H9 (cell line): Measurements from ENCODE around the gene UBE3B. TPM values are rescaled to one million over a fixed set of nuclear protein-coding genes. Genes with fewer than 3 reads are reported as not detected.

Experiments
- DNase-seq: peaks from one replicate; pipeline ENCODE4 v3.0.0-alpha.2; 2017
- H2AFZ ChIP-seq: one replicate; pipeline ENCODE4 v1.6.1; 2013; ENCODE audit warnings: mild to moderate bottlenecking, low read length, control low read depth, moderate library complexity
- H2AK5ac ChIP-seq: 2 replicates; pipeline ENCODE4 v1.6.1; 2013; ENCODE audit warnings: low read length, control low read depth, mixed read lengths; ENCODE audit not compliant: insufficient read length
- H2BK120ac ChIP-seq: one replicate; pipeline ENCODE4 v1.6.1; 2013; ENCODE audit warnings: low read depth, mild to moderate bottlenecking, low read length, control low read depth, inconsistent platforms; ENCODE audit not compliant: poor library complexity, severe bottlenecking
- H2BK12ac ChIP-seq: 2 replicates; pipeline ENCODE4 v1.6.1; 2013; ENCODE audit warnings: low read length, control low read depth, mixed read lengths, low read depth; ENCODE audit not compliant: insufficient read length
- H2BK15ac ChIP-seq: 2 replicates; pipeline ENCODE4 v1.6.1; 2013; ENCODE audit warnings: low read depth, low read length, control low read depth
- H2BK20ac ChIP-seq: one replicate; pipeline ENCODE4 v1.6.1; 2013; ENCODE audit warnings: low read depth, mild to moderate bottlenecking, low read length, control low read depth, inconsistent platforms; ENCODE audit not compliant: poor library complexity, severe bottlenecking
- H2BK5ac ChIP-seq: 2 replicates; pipeline ENCODE4 v1.6.1; 2013; ENCODE audit warnings: low read length, control low read depth, mixed read lengths; ENCODE audit not compliant: insufficient read length
- H3K14ac ChIP-seq: 2 replicates; pipeline ENCODE4 v1.6.1; 2013; ENCODE audit warnings: low read length, control low read depth; ENCODE audit not compliant: insufficient read depth
- H3K18ac ChIP-seq: 2 replicates; pipeline ENCODE4 v1.6.1; 2013; ENCODE audit warnings: low read depth, mild to moderate bottlenecking, mixed read lengths, low read length, control low read depth; ENCODE audit not compliant: insufficient read length
- H3K23ac ChIP-seq: 2 replicates; pipeline ENCODE4 v1.6.1; 2013; ENCODE audit warnings: low read length, control low read depth, mixed read lengths, low read depth; ENCODE audit not compliant: insufficient read length
- H3K23me2 ChIP-seq: 2 replicates; pipeline ENCODE4 v1.6.1; 2013; ENCODE audit warnings: low read depth, mild to moderate bottlenecking, mixed read lengths, low read length, control low read depth; ENCODE audit not compliant: insufficient read length, poor library complexity, severe bottlenecking
- H3K27ac ChIP-seq: 2 replicates; pipeline ENCODE4 v1.5.1; 2013; ENCODE audit warnings: low read length, control low read depth, mixed read lengths, low read depth; ENCODE audit not compliant: insufficient read length
- H3K27me3 ChIP-seq: 2 replicates; pipeline ENCODE4 v1.6.1; 2013; ENCODE audit warnings: low read length, control low read depth, inconsistent platforms; ENCODE audit not compliant: insufficient read depth
- H3K4ac ChIP-seq: 2 replicates; pipeline ENCODE4 v1.6.1; 2013; ENCODE audit warnings: low read depth, mild to moderate bottlenecking, control low read depth, inconsistent platforms, low read length, moderate library complexity
- H3K4me1 ChIP-seq: 2 replicates; pipeline ENCODE4 v1.6.1; 2013; ENCODE audit warnings: low read length, control low read depth, inconsistent platforms; ENCODE audit not compliant: insufficient read depth
- H3K4me2 ChIP-seq: 2 replicates; pipeline ENCODE4 v1.6.1; 2013; ENCODE audit warnings: low read length, control low read depth, mixed read lengths; ENCODE audit not compliant: insufficient read length, insufficient read depth
- H3K56ac ChIP-seq: 2 replicates; pipeline ENCODE4 v1.6.1; 2013; ENCODE audit warnings: low read depth, mild to moderate bottlenecking, mixed read lengths, low read length, control low read depth; ENCODE audit not compliant: insufficient read length
- H3K79me1 ChIP-seq: 2 replicates; pipeline ENCODE4 v1.6.1; 2013; ENCODE audit warnings: low read depth, mild to moderate bottlenecking, moderate library complexity, low read length, control low read depth, inconsistent platforms; ENCODE audit not compliant: insufficient read depth, poor library complexity, severe bottlenecking
- H3K79me2 ChIP-seq: 2 replicates; pipeline ENCODE4 v1.6.1; 2013; ENCODE audit warnings: low read length, control low read depth, inconsistent platforms; ENCODE audit not compliant: insufficient read depth
- H3K9ac ChIP-seq: 2 replicates; pipeline ENCODE4 v1.6.1; 2013; ENCODE audit warnings: low read length, control low read depth, mixed read lengths; ENCODE audit not compliant: insufficient read length; ENCODE audit errors: extremely low read depth
- H3K9me3 ChIP-seq: one replicate; pipeline ENCODE4 v1.6.1; 2013; ENCODE audit warnings: low read depth, low read length, inconsistent platforms; ENCODE audit not compliant: control insufficient read depth
- H3T11ph ChIP-seq: one replicate; pipeline ENCODE4 v1.6.1; 2013; ENCODE audit warnings: mild to moderate bottlenecking, low read length, control low read depth, inconsistent platforms
- H4K20me1 ChIP-seq: one replicate; pipeline ENCODE4 v1.6.1; 2013; ENCODE audit not compliant: control insufficient read depth, insufficient read length, insufficient read depth
- H4K5ac ChIP-seq: 2 replicates; pipeline ENCODE4 v1.6.1; 2013; ENCODE audit warnings: low read depth, mild to moderate bottlenecking, mixed read lengths, low read length, control low read depth; ENCODE audit not compliant: insufficient read length
- H4K8ac ChIP-seq: replicated peaks from 2 replicates; pipeline ENCODE4 v1.6.1; 2013; ENCODE audit warnings: low read length, control low read depth, mixed read lengths, low read depth; ENCODE audit not compliant: insufficient read length
- H4K91ac ChIP-seq: 2 replicates; pipeline ENCODE4 v1.6.1; 2013; ENCODE audit warnings: low read depth, mild to moderate bottlenecking, moderate library complexity, mixed read lengths, low read length, control low read depth; ENCODE audit not compliant: insufficient read length
- H3K27ac Mint-ChIP-seq, 3 experiments: 2 replicates in 2 of 3; 3 replicates in 1 of 3; pipeline ENCODE4 v1.8.0; 2020 to 2021; ENCODE audit warnings: mixed read lengths in 3 of 3, mild to moderate bottlenecking in 1 of 3, moderate library complexity in 1 of 3
- H3K27me3 Mint-ChIP-seq: 2 replicates; pipeline ENCODE4 v1.8.0; 2021; ENCODE audit warnings: low read depth, mild to moderate bottlenecking, moderate library complexity, mixed read lengths
- H3K36me3 Mint-ChIP-seq, 3 experiments: 2 replicates in 2 of 3; 3 replicates in 1 of 3; pipeline ENCODE4 v1.8.0; 2020 to 2021; ENCODE audit warnings: low read depth in 3 of 3, mixed read lengths in 3 of 3; ENCODE audit not compliant: insufficient read depth in 1 of 3
- H3K4me1 Mint-ChIP-seq, 2 experiments: 2 replicates each; pipeline ENCODE4 v1.8.0; 2020; ENCODE audit warnings: mixed read lengths in 2 of 2
- H3K4me3 Mint-ChIP-seq, 2 experiments: 2 replicates in 1 of 2; 3 replicates in 1 of 2; pipeline ENCODE4 v1.8.0; 2020 to 2021; ENCODE audit warnings: mild to moderate bottlenecking in 2 of 2, mixed read lengths in 2 of 2, moderate library complexity in 1 of 2
- H3K9me3 Mint-ChIP-seq, 2 experiments: 2 replicates in 1 of 2; 3 replicates in 1 of 2; pipeline ENCODE4 v1.8.0; 2020; ENCODE audit warnings: mild to moderate bottlenecking in 2 of 2, mixed read lengths in 2 of 2, moderate library complexity in 1 of 2
- CTCF ChIP-seq: fragments of 200-600 bp; sonication (generic); conservative IDR thresholded peaks from 3 replicates; pipeline ENCODE4 v1.8.0; 2021; ENCODE audit warnings: antibody characterized with exemption, mild to moderate bottlenecking
- WGBS: extraction: QIAGEN DNeasy Blood & Tissue Kit; methylation state at CpG from one replicate; pipeline ENCODE4 v1.1.7; 2013; ENCODE audit warnings: missing lambda C conversion rate, low lambda C conversion rate, mixed read lengths; ENCODE audit not compliant: insufficient read length; ENCODE audit errors: extremely low coverage; 5-methylcytosine and 5-hydroxymethylcytosine counted together
- total RNA-seq: library from RNA; stranded (reverse); gene quantifications from 2 replicates; pipeline ENCODE4 v1.2.1, GENCODE V29; 2021

UBE3B gene
- total RNA-seq, 1 experiment from 2014 or later: 24.2 TPM

GRCh38 chr12:109532721-109533486 lies 55.5 kb downstream of the UBE3B start:
- Histone ChIP-seq H2BK20ac (no peak overlapping the region), H3K4me2 (no peak overlapping the region), H3K9ac (no peak overlapping the region), H4K5ac (no peak overlapping the region), H3K79me1 (no peaks in the 10 kb centered on the region), H3T11ph (no peak overlapping the region), H3K23me2 (no peaks in the 10 kb centered on the region), H4K91ac (no peak overlapping the region), H3K27me3 (no peaks in the 10 kb centered on the region), H4K20me1 (no peaks in the 10 kb centered on the region), H2BK15ac (no peak overlapping the region), H2BK12ac (no peak overlapping the region), H3K4me1 (0 out of 2 replicates have a peak, but pooled peaks cover 4% of the 10 kb centered on the region), H3K18ac (no peak overlapping the region), H2AK5ac (no peak overlapping the region), H3K23ac (no peak overlapping the region), H3K4ac (no peak overlapping the region), H2AFZ (no peak overlapping the region), H4K8ac (no peak overlapping the region), H3K79me2 (no peaks in the 10 kb centered on the region), H3K9me3 (no peaks in the 10 kb centered on the region), H3K27ac (no peak overlapping the region), H2BK120ac (no peak overlapping the region), H3K14ac (no peak overlapping the region), H2BK5ac (no peak overlapping the region), H3K56ac (no peak overlapping the region)
- Mint-ChIP-seq H3K4me3 (no peak overlapping the region), H3K4me1 (peaks cover 10 to 19% of the 10 kb centered on the region in 2 experiments), H3K9me3 (no peaks in the 10 kb centered on the region), H3K27ac (no peak overlapping the region; a peak in 2 of 7 replicates), H3K36me3 (peaks cover 2 to 10% (median 9%) of the 10 kb centered on the region in 3 experiments; a peak in 4 of 7 replicates), H3K27me3 (no peaks in the 10 kb centered on the region)
- WGBS: no CpG with 5 or more reads among the region's 24 CpGs
- no peak for DNase-seq
- no peak for TF ChIP-seq CTCF
